ENCODE measurements around the gene TENM3. TPM values are rescaled to one million over a fixed set of nuclear protein-coding genes. Genes with fewer than 3 reads are reported as not detected.

Gene TENM3
- total RNA-seq, 2 experiments from 2014 or later, result not detected

DNA sequence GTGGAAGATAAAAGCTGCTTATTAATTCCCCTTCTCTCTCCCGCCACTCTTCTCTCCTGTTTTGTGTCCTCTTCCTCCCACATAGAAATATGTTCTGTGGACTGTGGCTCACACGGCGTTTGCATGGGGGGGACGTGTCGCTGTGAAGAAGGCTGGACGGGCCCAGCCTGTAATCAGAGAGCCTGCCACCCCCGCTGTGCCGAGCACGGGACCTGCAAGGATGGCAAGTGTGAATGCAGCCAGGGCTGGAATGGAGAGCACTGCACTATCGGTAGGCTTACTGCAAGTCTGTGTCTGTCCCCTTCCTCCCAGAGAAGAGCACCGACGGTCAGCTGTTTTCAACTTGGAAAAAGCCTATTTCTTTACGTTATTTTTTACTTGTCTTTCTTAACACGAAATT, 444.9 kb downstream of the TENM3 start:
- Mint-ChIP-seq H3K27ac (no peak overlapping the region), H3K4me3 (no peak overlapping the region), H3K4me1 (ENCODE audit: low read depth) (no peaks in the 10 kb centered on the region), H3K27me3 (ENCODE audit: low read depth) (no peaks in the 10 kb centered on the region), H3K36me3 (ENCODE audit: low read depth) (no peaks in the 10 kb centered on the region), H3K9me3 (ENCODE audit: insufficient read depth) (no peaks in the 10 kb centered on the region)
- ChIA-PET POLR2A (no interaction called here), CTCF (no interaction called here)
- ATAC-seq, result no peak
- no peak for DNase-seq

DNA sequence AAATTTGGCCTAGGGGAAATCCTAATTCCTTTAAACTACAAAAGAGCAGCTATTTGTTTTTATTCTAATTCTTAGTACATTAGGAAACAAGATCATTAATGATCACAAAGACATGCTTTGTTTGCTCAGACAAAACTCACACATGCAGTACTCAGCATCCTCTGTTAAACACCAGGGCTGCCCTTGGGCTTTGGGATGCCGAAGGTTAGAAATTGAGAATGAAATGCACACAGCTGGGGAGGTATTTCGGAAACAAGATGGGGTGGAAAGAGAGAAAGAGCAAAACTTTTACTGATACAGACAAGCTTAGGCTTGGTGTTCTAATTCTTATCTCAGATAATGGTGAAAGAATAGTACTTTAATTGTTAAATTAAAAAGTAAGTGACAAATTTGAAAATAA, 451.3 kb downstream of the TENM3 start:
- no peaks in the 10 kb centered on the region for H3K36me3 Mint-ChIP-seq (ENCODE audit: low read depth)
- no peak overlapping the region for H3K27ac Mint-ChIP-seq
- no peak for DNase-seq
- CTCF ChIA-PET, result no interaction called here
- H3K9me3 Mint-ChIP-seq (ENCODE audit: insufficient read depth), result no peaks in the 10 kb centered on the region
- no peaks in the 10 kb centered on the region for H3K27me3 Mint-ChIP-seq (ENCODE audit: low read depth)
- no peak overlapping the region for H3K4me3 Mint-ChIP-seq
- H3K4me1 Mint-ChIP-seq (ENCODE audit: low read depth), result no peaks in the 10 kb centered on the region
- POLR2A ChIA-PET, result no interaction called here
- ATAC-seq, result no peak

DNA sequence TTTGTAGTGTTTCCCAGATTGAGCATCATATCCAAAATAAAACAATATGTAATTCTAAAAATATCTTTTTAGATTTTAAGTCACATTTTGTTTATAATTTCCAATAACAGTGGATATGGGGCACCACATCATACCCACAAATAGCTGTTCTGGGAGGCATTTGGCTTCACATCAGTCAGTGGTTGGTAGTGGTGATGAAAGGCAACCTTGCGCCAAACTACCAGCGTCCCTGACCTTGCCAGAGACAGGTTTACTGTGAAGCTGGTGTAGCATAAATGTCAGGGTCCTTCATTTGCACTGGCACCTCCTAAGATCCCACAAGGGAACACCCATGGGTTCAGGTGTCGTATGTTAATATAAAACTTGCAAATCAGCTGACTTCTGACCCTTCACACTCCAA, 451.8 kb downstream of the TENM3 start:
- H3K4me1 Mint-ChIP-seq (ENCODE audit: low read depth), result no peaks in the 10 kb centered on the region
- H3K4me3 Mint-ChIP-seq, result no peak overlapping the region
- ATAC-seq, result no peak
- ChIA-PET POLR2A (no interaction called here), CTCF (no interaction called here)
- no peak for DNase-seq
- no peaks in the 10 kb centered on the region for H3K9me3 Mint-ChIP-seq (ENCODE audit: insufficient read depth)
- no peaks in the 10 kb centered on the region for H3K36me3 Mint-ChIP-seq (ENCODE audit: low read depth)
- no peaks in the 10 kb centered on the region for H3K27me3 Mint-ChIP-seq (ENCODE audit: low read depth)
- H3K27ac Mint-ChIP-seq, result no peak overlapping the region

DNA sequence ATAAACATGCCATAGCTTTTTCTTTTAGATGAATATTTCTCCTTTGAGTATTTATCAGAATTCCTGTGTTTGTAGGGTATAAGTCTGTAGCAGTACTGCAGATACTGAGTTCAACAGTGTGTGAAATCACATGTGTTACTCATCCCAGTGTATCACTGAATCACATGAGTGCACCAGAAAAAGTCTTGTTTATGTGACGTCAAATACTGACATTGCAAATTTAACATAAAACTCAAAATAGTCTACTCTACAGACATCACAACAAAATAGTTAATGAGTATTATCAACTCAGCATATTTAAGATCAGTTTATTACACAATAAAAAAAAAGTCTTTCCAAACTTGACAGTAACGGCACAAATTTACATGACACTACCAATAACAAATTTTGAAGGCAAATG, 452.6 kb downstream of the TENM3 start:
- DNase-seq (no peak), ATAC-seq (no peak)
- Mint-ChIP-seq H3K27ac (no peak overlapping the region), H3K4me1 (ENCODE audit: low read depth) (no peaks in the 10 kb centered on the region), H3K9me3 (ENCODE audit: insufficient read depth) (no peaks in the 10 kb centered on the region), H3K27me3 (ENCODE audit: low read depth) (no peaks in the 10 kb centered on the region), H3K4me3 (no peak overlapping the region), H3K36me3 (ENCODE audit: low read depth) (no peaks in the 10 kb centered on the region)
- ChIA-PET CTCF (no interaction called here), POLR2A (no interaction called here)

DNA sequence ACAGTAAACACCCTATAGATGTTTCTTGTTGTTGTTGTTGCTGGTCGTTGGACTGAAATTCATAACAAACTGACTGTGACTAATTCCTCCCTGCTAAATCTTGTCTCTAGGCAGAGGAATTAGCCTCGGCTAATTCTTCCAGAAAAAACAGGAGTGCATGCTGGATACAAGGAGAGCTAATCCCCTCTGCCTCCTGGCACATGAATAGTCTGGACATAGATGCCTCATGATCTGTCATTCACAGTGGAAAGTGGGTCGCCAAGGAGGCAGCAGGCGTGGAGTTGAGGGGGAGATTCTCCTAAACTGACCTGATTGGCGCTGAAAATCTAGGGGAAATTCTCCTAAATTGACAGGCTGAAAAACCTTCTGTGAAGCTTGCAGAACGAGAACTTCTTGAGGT, 453.9 kb downstream of the TENM3 start:
- Mint-ChIP-seq H3K4me1 (ENCODE audit: low read depth) (no peaks in the 10 kb centered on the region), H3K27ac (no peak overlapping the region), H3K9me3 (ENCODE audit: insufficient read depth) (no peaks in the 10 kb centered on the region), H3K36me3 (ENCODE audit: low read depth) (no peaks in the 10 kb centered on the region), H3K4me3 (no peak overlapping the region), H3K27me3 (ENCODE audit: low read depth) (no peaks in the 10 kb centered on the region)
- POLR2A ChIA-PET, result no interaction called here
- no peak for DNase-seq
- no peak for ATAC-seq
- CTCF ChIA-PET, result no interaction called here

DNA sequence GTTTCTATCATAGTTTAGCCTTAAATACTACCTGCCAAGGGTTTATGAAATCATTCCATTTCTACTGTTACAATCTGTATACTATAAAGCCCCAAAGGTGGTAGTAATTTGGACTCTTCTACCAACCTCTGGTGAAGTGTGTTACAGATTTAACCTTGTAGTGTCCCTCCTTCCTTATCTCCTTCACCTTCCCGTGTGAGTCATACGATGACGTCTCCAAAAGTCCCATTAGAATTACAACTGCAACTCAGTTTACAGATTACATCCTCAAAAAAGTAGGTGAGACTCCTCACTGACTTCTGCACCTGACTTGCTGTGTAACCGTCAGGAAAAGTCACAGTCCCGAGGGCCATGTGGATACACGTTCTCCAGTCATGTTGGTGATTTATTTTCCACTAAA, 455.0 kb downstream of the TENM3 start:
- ATAC-seq, result no peak
- no peak overlapping the region for H3K27ac Mint-ChIP-seq
- no peak for DNase-seq
- no peaks in the 10 kb centered on the region for H3K36me3 Mint-ChIP-seq (ENCODE audit: low read depth)
- no peaks in the 10 kb centered on the region for H3K27me3 Mint-ChIP-seq (ENCODE audit: low read depth)
- ChIA-PET POLR2A (no interaction called here), CTCF (no interaction called here)
- no peak overlapping the region for H3K4me3 Mint-ChIP-seq
- no peaks in the 10 kb centered on the region for H3K9me3 Mint-ChIP-seq (ENCODE audit: insufficient read depth)
- no peaks in the 10 kb centered on the region for H3K4me1 Mint-ChIP-seq (ENCODE audit: low read depth)

DNA sequence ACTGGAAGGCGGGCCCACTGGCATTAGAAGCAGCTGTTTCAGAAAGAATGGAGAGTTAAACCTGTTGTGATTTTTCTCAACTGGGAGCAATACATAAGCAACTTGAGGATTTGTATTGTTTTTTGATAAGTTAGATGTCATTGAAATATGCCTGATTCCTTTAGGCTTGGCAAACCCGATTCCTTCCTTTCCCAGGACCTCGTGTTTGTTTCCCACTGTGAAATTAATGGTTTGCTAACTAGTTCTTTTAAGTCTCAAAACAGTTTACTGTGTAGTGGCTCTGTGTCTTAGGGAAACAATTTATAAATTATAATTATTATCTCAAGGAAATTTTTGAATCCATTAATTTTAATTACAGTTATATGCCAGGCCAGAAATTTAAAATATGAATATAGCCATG, 456.0 kb downstream of the TENM3 start:
- Mint-ChIP-seq H3K27ac (no peak overlapping the region), H3K36me3 (ENCODE audit: low read depth) (no peaks in the 10 kb centered on the region), H3K27me3 (ENCODE audit: low read depth) (no peaks in the 10 kb centered on the region), H3K4me1 (ENCODE audit: low read depth) (no peaks in the 10 kb centered on the region), H3K4me3 (no peak overlapping the region), H3K9me3 (ENCODE audit: insufficient read depth) (no peaks in the 10 kb centered on the region)
- CTCF ChIA-PET, result no interaction called here
- DNase-seq (no peak), ATAC-seq (no peak)
- POLR2A ChIA-PET, result interaction anchor here (0.7 kb wide), 1 partner anchor 24 kb away, joined by 3 read pairs; no protein-coding TSS in a partner anchor

DNA sequence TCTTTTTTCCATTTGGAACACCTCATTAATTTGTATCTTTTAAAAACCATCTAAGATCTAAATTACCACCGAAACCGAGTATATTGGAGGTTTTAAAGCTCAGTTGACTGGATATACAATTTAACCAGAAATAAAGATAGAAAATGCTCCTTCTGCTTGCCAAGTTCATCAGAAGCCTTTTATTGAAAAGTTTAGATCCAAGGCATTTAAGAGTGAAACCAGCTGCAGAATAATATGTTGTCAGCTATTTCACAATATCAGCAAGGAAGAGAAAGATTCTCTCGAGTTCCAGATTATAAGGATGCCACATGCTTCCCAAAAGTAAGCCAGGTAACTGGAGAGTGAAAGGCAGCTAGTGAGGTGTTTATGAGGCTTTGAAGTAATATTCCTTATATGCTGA, 456.6 kb downstream of the TENM3 start:
- H3K4me3 Mint-ChIP-seq, result no peak overlapping the region
- H3K4me1 Mint-ChIP-seq (ENCODE audit: low read depth), result no peaks in the 10 kb centered on the region
- ATAC-seq, result no peak
- H3K36me3 Mint-ChIP-seq (ENCODE audit: low read depth), result no peaks in the 10 kb centered on the region
- ChIA-PET POLR2A (no interaction called here), CTCF (no interaction called here)
- H3K9me3 Mint-ChIP-seq (ENCODE audit: insufficient read depth), result no peaks in the 10 kb centered on the region
- no peak for DNase-seq
- no peaks in the 10 kb centered on the region for H3K27me3 Mint-ChIP-seq (ENCODE audit: low read depth)
- no peak overlapping the region for H3K27ac Mint-ChIP-seq

DNA sequence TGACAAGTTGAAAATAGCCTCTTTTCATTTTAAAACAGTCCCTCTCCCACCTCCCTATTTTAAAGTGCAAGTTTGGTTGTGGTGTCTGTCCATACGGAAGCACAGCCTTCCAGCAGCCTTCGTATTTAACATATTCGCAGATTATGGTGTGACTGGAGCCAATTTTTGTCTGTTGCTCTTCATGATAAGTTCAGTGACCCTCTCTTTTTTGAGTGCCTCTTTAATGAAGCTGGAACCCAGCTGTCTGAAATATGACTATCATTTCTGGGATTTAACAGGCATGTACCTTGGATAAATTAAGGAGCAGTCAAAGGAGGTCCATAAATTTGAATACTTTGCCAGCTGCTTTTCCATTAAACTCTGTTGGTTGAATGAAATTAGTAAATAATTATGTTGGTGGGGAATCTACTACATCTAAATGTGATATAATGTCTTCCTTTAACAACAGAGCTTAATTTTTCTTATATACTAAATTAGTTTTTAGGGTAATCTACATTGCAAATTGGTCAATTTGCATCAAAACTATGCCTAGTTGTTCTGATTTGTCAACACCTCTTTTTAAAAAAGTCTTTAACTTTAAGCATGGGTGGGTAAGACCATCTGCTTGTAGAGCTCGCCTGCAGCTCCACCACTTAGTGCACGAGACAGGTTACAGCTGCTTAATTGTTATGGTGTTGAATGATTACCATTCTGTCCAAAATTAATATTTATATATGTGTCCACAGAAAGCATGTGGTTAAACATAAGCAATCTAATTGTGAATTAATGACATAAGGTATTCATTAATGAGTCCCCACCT, 457.4 kb downstream of the TENM3 start:
- H3K4me1 Mint-ChIP-seq (ENCODE audit: low read depth), result no peaks in the 10 kb centered on the region
- no peaks in the 10 kb centered on the region for H3K27me3 Mint-ChIP-seq (ENCODE audit: low read depth)
- ATAC-seq (no peak), DNase-seq (no peak)
- CTCF ChIA-PET, result no interaction called here
- H3K27ac Mint-ChIP-seq, result no peak overlapping the region
- H3K9me3 Mint-ChIP-seq (ENCODE audit: insufficient read depth), result no peaks in the 10 kb centered on the region
- POLR2A ChIA-PET, result no interaction called here
- H3K4me3 Mint-ChIP-seq, result no peak overlapping the region
- H3K36me3 Mint-ChIP-seq (ENCODE audit: low read depth), result no peaks in the 10 kb centered on the region

DNA sequence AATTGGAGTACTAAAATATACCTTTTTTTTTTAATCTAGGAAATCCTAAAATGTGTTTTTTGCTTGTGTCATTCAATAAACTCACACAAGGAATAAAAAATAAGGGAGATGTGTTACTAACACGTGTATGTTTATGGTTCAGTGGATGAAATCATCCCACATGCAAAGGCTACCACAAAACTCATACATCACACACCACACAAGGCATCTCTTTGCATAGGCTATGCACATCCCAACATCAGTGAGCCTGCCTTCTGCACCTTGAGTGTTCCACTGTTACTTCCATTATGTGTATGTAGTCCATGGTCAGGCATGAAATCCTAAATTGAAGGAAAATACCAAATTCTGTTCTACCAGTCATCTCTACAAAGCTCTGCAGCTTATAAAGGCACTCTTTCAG, 460.9 kb downstream of the TENM3 start:
- Mint-ChIP-seq H3K9me3 (ENCODE audit: insufficient read depth) (no peaks in the 10 kb centered on the region), H3K27me3 (ENCODE audit: low read depth) (no peaks in the 10 kb centered on the region), H3K4me3 (no peak overlapping the region), H3K4me1 (ENCODE audit: low read depth) (no peaks in the 10 kb centered on the region), H3K36me3 (ENCODE audit: low read depth) (no peaks in the 10 kb centered on the region), H3K27ac (no peak overlapping the region)
- no peak for ATAC-seq
- CTCF ChIA-PET, result no interaction called here
- DNase-seq, result no peak
- POLR2A ChIA-PET, result no interaction called here

DNA sequence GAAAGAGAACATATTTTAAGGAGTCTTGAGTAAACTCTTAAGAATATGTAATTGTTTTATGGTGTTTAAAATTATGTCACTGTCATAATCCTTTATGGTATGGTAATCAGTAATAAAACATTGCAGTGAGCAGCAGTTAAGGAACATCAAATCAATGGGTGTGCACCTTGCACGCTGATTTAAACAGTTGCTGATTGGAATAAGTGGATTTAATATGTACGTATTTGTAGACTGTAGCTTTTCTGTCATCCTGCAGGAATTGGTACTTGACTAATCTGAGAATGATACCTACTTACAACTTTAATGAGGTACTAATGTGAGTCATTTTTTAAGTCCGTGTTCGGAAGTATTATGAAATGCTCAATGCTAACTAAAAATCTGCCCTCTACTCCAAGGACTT, 461.7 kb downstream of the TENM3 start:
- Mint-ChIP-seq H3K4me1 (ENCODE audit: low read depth) (no peaks in the 10 kb centered on the region), H3K4me3 (no peak overlapping the region), H3K9me3 (ENCODE audit: insufficient read depth) (no peaks in the 10 kb centered on the region), H3K36me3 (ENCODE audit: low read depth) (no peaks in the 10 kb centered on the region), H3K27ac (no peak overlapping the region), H3K27me3 (ENCODE audit: low read depth) (no peaks in the 10 kb centered on the region)
- POLR2A ChIA-PET, result no interaction called here
- CTCF ChIA-PET, result no interaction called here
- DNase-seq, result no peak
- no peak for ATAC-seq

DNA sequence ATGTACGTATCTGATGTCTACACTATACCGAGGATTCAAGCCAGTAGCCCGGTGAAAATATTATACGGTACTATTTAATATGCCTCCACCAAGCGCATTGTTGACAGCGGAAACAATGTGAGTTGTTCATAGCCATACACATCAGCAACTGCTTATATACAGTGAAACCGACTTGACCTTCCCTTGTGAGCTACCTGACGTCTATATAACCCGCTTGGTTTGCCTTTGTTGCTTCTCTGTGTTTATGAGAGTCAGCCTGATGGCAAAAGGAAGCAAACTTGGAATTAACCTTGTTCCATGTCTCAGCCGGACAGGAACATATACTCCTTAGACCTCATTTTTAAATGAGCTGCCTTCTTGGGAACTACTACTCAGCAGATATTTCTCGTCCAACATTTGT, 462.2 kb downstream of the TENM3 start:
- H3K27me3 Mint-ChIP-seq (ENCODE audit: low read depth), result no peaks in the 10 kb centered on the region
- no peaks in the 10 kb centered on the region for H3K4me1 Mint-ChIP-seq (ENCODE audit: low read depth)
- ChIA-PET POLR2A (no interaction called here), CTCF (no interaction called here)
- ATAC-seq (no peak), DNase-seq (no peak)
- H3K9me3 Mint-ChIP-seq (ENCODE audit: insufficient read depth), result no peaks in the 10 kb centered on the region
- H3K36me3 Mint-ChIP-seq (ENCODE audit: low read depth), result no peaks in the 10 kb centered on the region
- H3K27ac Mint-ChIP-seq, result no peak overlapping the region
- no peak overlapping the region for H3K4me3 Mint-ChIP-seq

DNA sequence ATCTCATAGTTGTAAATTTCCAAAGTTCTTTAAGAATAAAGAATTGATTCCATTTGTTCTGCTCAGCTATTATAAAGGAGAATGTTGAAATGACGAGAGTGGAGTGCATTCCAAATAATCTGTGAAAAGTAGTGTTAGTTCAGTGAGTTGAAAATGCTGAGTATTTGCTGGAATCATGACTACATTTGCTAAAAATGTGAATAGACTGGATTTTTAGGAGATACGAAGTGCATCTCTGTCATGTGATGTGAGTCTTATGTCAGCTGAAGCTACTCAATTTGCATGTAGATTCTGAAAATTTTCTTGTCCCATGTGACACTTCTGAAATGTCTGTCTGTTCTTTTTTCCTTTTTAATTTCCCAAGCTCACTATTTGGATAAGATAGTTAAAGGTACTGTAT, 468.0 kb downstream of the TENM3 start:
- no peaks in the 10 kb centered on the region for H3K9me3 Mint-ChIP-seq (ENCODE audit: insufficient read depth)
- H3K27me3 Mint-ChIP-seq (ENCODE audit: low read depth), result peaks cover 2% of the 10 kb centered on the region
- ChIA-PET CTCF (no interaction called here), POLR2A (no interaction called here)
- H3K4me1 Mint-ChIP-seq (ENCODE audit: low read depth), result no peaks in the 10 kb centered on the region
- H3K36me3 Mint-ChIP-seq (ENCODE audit: low read depth), result no peaks in the 10 kb centered on the region
- DNase-seq, result no peak
- no peak overlapping the region for H3K4me3 Mint-ChIP-seq
- ATAC-seq, result no peak
- H3K27ac Mint-ChIP-seq, result no peak overlapping the region

Measured in activated CD8-positive, alpha-beta T cell treated with anti-CD3 and anti-CD28 coated beads, Interleukin-2, amount 10 ng/mL, durations not matched to agents 7 days and 5 days (primary cell).